Body of pancreas (tissue), 4 donors: ENCODE results near the gene TOB2. TPM values are rescaled to one million over a fixed set of nuclear protein-coding genes. Genes with fewer than 3 reads are reported as not detected.
A peak's percentile ranks its signal among the peaks of the same experiment; 100 is the strongest.

ENCODE experiments used
- ATAC-seq: fragments of 150-250 bp; one replicate; pipeline ENCODE4 v1.9.1; 2016
- DNase-seq, 4 donors: peaks; one replicate each; pipeline ENCODE4 v3.0.0-alpha.2; 2019
- H3K27ac ChIP-seq, 4 donors: fragments of 200-600 bp; sonication (generic); 1 replicate in 3 of 4; 2 replicates in 1 of 4; pipeline versions ENCODE4 v1.5.1 to v1.6.1; 2016 to 2019; ENCODE audit warnings: mild to moderate bottlenecking in 1 of 4, mixed read lengths in 1 of 4, moderate library complexity in 1 of 4
- H3K27me3 ChIP-seq, 2 donors: fragments of 200-600 bp; sonication (generic); one replicate each; pipeline ENCODE4 v1.6.0; 2016; ENCODE audit warnings: mild to moderate bottlenecking in 1 of 2
- H3K36me3 ChIP-seq, 2 donors: fragments of 200-600 bp; sonication (generic); replicated peaks in 1 of 2; 2 replicates each; pipeline ENCODE4 v1.5.1; 2016; ENCODE audit warnings: low read depth in 2 of 2; ENCODE audit not compliant: insufficient read depth in 1 of 2
- H3K4me1 ChIP-seq: fragments of 200-600 bp; sonication (generic); one replicate; pipeline ENCODE4 v1.6.0; 2016
- H3K4me3 ChIP-seq, 2 donors: fragments of 200-600 bp; sonication (generic); 1 replicate in 1 of 2; 2 replicates in 1 of 2; pipeline ENCODE4 v1.5.1; 2016 to 2019
- H3K9me3 ChIP-seq, 3 donors: fragments of 200-600 bp; sonication (generic); 1 replicate in 2 of 3; 2 replicates in 1 of 3; pipeline ENCODE4 v1.5.1; 2016
- POLR2A ChIP-seq, 3 donors: fragments of 450-650 bp; IDR thresholded peaks; one replicate each; pipeline ENCODE4 v1.6.1; 2016; ENCODE audit warnings: antibody characterized with exemption in 3 of 3, mild to moderate bottlenecking in 2 of 3
- WGBS, 2 donors: methylation state at CpG; one replicate each; pipeline ENCODE4 v1.1.5; 2017; 5-methylcytosine and 5-hydroxymethylcytosine counted together
- intact Hi-C: fragments of 100-400 bp; cut with DNase I; formaldehyde crosslinking; loops from one replicate; pipeline ENCODE4 v1.15.1; 2023
- total RNA-seq, 2 donors: library from RNA; depleted of rRNA; stranded (reverse); fragments of >200 nt; gene quantifications; one replicate each; pipeline ENCODE4 v1.1.0, GENCODE V29; 2016
- TF ChIP-seq, protein P1 (sequence below), 7 experiments: fragments of 450-650 bp in 4 of 7; fragments of 200-600 bp in 3 of 7; sonication (generic) in 3 of 7; IDR thresholded peaks; one replicate each; pipeline ENCODE4 v1.5.1; 2016 to 2019; ENCODE audit warnings: antibody characterized with exemption in 7 of 7

The TOB2 gene
- total RNA-seq, 2 donors from 2014 or later: 23.1 to 27.2 TPM

DNA sequence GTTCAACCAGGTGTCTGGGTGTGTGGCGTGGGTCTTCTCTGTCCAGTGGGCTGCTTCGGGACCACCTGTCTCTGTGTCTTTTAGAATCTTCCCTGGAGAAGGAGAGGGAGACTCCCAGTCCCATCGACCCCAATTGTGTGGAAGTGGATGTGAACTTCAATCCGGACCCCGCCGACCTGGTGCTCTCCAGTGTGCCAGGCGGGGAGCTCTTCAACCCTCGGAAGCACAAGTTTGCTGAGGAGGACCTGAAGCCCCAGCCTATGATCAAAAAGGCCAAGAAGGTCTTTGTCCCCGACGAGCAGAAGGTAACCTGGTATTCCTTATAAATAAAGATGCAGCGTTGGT, 52.6 kb downstream of the TOB2 start:
- no peak overlapping the region for H3K4me3 ChIP-seq
- DNase-seq: no peak
- no peak for ATAC-seq
- no peaks in the 10 kb centered on the region for H3K9me3 ChIP-seq
- WGBS, 2 donors: 88 to 91% methylated on average over 11 of the region's 11 CpGs
- no peak overlapping the region for H3K27ac ChIP-seq
- peaks cover 7 to 33% of the 10 kb centered on the region in 2 donors for H3K36me3 ChIP-seq
- intact Hi-C loops: no loop called here
- H3K4me1 ChIP-seq: no peaks in the 10 kb centered on the region
- H3K27me3 ChIP-seq: no peaks in the 10 kb centered on the region
- TF ChIP-seq, protein P1, sequence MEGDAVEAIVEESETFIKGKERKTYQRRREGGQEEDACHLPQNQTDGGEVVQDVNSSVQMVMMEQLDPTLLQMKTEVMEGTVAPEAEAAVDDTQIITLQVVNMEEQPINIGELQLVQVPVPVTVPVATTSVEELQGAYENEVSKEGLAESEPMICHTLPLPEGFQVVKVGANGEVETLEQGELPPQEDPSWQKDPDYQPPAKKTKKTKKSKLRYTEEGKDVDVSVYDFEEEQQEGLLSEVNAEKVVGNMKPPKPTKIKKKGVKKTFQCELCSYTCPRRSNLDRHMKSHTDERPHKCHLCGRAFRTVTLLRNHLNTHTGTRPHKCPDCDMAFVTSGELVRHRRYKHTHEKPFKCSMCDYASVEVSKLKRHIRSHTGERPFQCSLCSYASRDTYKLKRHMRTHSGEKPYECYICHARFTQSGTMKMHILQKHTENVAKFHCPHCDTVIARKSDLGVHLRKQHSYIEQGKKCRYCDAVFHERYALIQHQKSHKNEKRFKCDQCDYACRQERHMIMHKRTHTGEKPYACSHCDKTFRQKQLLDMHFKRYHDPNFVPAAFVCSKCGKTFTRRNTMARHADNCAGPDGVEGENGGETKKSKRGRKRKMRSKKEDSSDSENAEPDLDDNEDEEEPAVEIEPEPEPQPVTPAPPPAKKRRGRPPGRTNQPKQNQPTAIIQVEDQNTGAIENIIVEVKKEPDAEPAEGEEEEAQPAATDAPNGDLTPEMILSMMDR (IDR thresholded peaks at IDR 0.05): no peak
- no peak for TF ChIP-seq POLR2A (IDR thresholded peaks at IDR 0.05)

DNA sequence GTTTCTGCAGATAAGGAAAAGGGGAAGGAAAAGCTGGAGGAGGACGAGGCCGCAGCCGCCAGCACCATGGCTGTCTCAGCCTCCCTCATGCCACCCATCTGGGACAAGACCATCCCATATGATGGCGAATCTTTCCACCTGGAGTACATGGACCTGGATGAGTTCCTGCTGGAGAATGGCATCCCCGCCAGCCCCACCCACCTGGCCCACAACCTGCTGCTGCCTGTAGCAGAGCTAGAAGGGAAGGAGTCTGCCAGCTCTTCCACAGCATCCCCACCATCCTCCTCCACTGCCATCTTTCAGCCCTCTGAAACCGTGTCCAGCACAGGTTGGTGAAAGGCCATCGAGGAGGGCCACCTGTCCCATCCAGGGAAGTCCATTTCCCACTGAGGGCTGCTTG, 59.3 kb downstream of the TOB2 start:
- ATAC-seq: no peak
- Histone ChIP-seq H3K4me3 (no peak overlapping the region), H3K27me3 (no peaks in the 10 kb centered on the region), H3K27ac (no peak overlapping the region), H3K36me3 (peaks cover 0 to 11% of the 10 kb centered on the region in 2 donors), H3K4me1 (peaks cover 16% of the 10 kb centered on the region), H3K9me3 (no peaks in the 10 kb centered on the region)
- DNase-seq: no peak
- TF ChIP-seq, protein P1 (IDR thresholded peaks at IDR 0.05): no peak
- TF ChIP-seq POLR2A (IDR thresholded peaks at IDR 0.05): no peak
- intact Hi-C loops: no loop called here
- 86 to 91% methylated on average over 5 to 7 of the region's 7 CpGs for WGBS, 2 donors

DNA sequence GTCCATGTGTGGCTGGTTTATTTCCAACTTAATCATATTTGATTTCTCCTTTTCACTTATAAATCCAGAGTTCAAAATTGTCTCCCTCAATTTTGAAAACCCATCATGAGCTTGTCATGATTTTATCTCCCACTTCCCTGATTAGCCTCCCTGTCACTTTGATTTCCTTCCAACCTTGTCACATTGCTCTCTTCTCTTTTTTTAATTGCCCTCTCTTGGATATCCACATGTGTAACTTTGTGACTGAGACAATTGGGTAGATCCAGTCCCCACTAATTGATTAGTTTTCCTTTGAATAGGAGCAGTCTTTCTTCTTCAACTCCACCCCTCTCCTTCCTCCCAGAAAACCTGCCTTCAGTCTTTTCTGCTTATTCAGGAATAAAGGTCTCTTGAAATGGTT, 62.5 kb downstream of the TOB2 start:
- H3K27ac ChIP-seq: peak overlapping the region in 1 of 4 donors; percentile 100
- H3K9me3 ChIP-seq: no peaks in the 10 kb centered on the region

More for the DNA sequence above, 62.5 kb downstream of the TOB2 start:
- Histone ChIP-seq H3K4me1 (peaks cover 27% of the 10 kb centered on the region), H3K27me3 (no peaks in the 10 kb centered on the region), H3K36me3 (peaks cover 0 to 7% of the 10 kb centered on the region in 2 donors), H3K4me3 (no peak overlapping the region)
- DNase-seq: no peak
- intact Hi-C loops: no loop called here
- TF ChIP-seq, protein P1 (IDR thresholded peaks at IDR 0.05): no peak
- TF ChIP-seq POLR2A (IDR thresholded peaks at IDR 0.05): no peak
- no peak for ATAC-seq

Other genes starting within 250 kb of the TOB2 start
- gene L3MBTL2, start 241.5 kb downstream of the TOB2 start, total RNA-seq: 10 to 100 TPM in 1 of 2 donors, 1 to 10 TPM in 1; 5.7 to 21.1 TPM
- gene CHADL, start 205.9 kb downstream of the TOB2 start, total RNA-seq: 1 to 10 TPM; 1.8 to 6.3 TPM
- 10 to 100 TPM; 45.4 to 62.3 TPM for gene RANGAP1, start 160.6 kb downstream of the TOB2 start, total RNA-seq
- 10 to 100 TPM; 29.8 to 34.3 TPM for gene ZC3H7B, start 145.3 kb downstream of the TOB2 start, total RNA-seq
- 10 to 100 TPM; 10.9 to 29.0 TPM for gene TEF, start 64.9 kb downstream of the TOB2 start, total RNA-seq
- gene PHF5A, start 21.9 kb upstream of the TOB2 start, total RNA-seq: 10 to 100 TPM; 15.5 to 19.2 TPM
- gene ACO2, start 22.3 kb upstream of the TOB2 start, total RNA-seq: 10 to 100 TPM; 32.7 to 75.5 TPM
- gene POLR3H, start 97.7 kb upstream of the TOB2 start, total RNA-seq: 10 to 100 TPM; 18.9 to 24.7 TPM
- gene CSDC2, start 114.2 kb upstream of the TOB2 start, total RNA-seq: 10 to 100 TPM; 30.0 to 42.8 TPM
- 10 to 100 TPM; 49.3 to 54.1 TPM for gene PMM1, start 143.0 kb upstream of the TOB2 start, total RNA-seq
- 10 to 100 TPM; 11.2 to 17.1 TPM for gene DESI1, start 174.2 kb upstream of the TOB2 start, total RNA-seq
- 100 to 1,000 TPM in 1 of 2 donors, 10 to 100 TPM in 1; 68.7 to 102 TPM for gene XRCC6, start 174.5 kb upstream of the TOB2 start, total RNA-seq
- 10 to 100 TPM; 33.3 to 50.6 TPM for gene SNU13, start 242.1 kb upstream of the TOB2 start, total RNA-seq